LNCaP clone FGC (cell line): ENCODE data around the gene RBM42.
"Not testable (repeated sequence)": the region's sequence is repeated elsewhere in the genome, so short reads cannot be mapped to it uniquely, and the experiment has no call there.

Experiments
- DNase-seq: peaks from one replicate; pipeline ENCODE4 v3.0.0-alpha.2; 2011; ENCODE audit warnings: low read depth
- H3K4me3 ChIP-seq: 2 replicates; pipeline ENCODE4 v1.5.1; 2011; ENCODE audit warnings: mild to moderate bottlenecking, low read depth, low read length, control low read depth
- CTCF ChIP-seq: IDR thresholded peaks from 2 replicates; pipeline ENCODE4 v1.5.1; 2012; ENCODE audit warnings: mild to moderate bottlenecking; ENCODE audit not compliant: control insufficient read depth, insufficient read depth; ENCODE audit errors: extremely low read depth

The RBM42 gene

GRCh38 chr19:35595928-35596327 is 32.9 kb upstream of the RBM42 start:
- H3K4me3 ChIP-seq: no peak overlapping the region
- TF ChIP-seq CTCF: no peak
- DNase-seq: no peak

GRCh38 chr19:35596366-35596999 is 32.4 kb upstream of the RBM42 start:
- DNase-seq: no peak
- TF ChIP-seq CTCF: no peak

GRCh38 chr19:35601971-35602370 is 26.9 kb upstream of the RBM42 start:
- no peak for DNase-seq
- no peak overlapping the region for H3K4me3 ChIP-seq
- no peak for TF ChIP-seq CTCF

More at GRCh38 chr19:35596366-35596999, 32.4 kb upstream of the RBM42 start:
- H3K4me3 ChIP-seq: no peak overlapping the region

DNA sequence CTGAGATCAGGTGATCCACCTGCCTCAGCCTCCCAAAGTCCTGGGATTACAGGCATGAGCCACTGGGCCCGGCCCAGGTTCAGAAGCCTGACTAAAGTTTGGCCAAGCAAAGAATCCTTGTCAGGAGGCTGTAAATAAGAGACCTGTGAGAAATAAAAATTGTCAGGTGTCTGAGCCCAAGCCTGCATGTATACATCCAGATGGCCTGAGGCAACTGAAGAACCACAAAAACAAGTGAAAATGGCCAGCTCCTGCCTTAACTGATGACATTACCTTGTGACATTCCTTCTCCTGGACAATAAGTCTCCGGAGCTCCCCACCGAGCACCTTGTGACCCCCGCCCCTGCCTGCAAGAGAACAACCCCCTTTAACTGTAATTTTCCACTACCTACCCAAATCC is 24.4 kb upstream of the RBM42 start:
- not testable (repeated sequence) for DNase-seq, H3K4me3 ChIP-seq

- H3K4me3 ChIP-seq, DNase-seq: not testable (repeated sequence)
These were observed 21.7 kb upstream of the RBM42 start for GRCh38 chr19:35607170-35607569.

- no peak for DNase-seq
- no peak overlapping the region for H3K4me3 ChIP-seq
- no peak for TF ChIP-seq CTCF
These were observed 21.2 kb upstream of the RBM42 start for GRCh38 chr19:35607661-35608060.

DNA sequence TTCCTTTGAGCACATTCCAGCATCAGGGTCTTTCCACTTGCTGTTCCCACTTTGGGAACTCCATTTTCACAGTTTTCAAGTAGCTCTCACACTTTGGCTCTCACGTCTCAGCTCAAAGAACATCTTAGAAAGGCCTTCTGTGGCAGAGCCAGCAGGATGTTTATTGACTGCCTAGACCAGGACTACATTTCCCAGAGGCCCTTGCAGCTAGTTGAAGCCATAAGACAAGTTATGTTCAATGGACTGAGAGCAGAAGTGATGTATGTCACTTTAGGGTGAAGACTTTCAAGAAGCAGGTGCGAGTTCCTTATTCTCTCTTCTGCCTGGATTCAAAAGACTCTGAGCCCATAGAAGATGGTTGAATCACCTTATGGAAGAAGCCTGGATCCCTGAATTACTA is 20.6 kb upstream of the RBM42 start:
- no peak overlapping the region for H3K4me3 ChIP-seq
- DNase-seq: no peak
- no peak for TF ChIP-seq CTCF

DNA sequence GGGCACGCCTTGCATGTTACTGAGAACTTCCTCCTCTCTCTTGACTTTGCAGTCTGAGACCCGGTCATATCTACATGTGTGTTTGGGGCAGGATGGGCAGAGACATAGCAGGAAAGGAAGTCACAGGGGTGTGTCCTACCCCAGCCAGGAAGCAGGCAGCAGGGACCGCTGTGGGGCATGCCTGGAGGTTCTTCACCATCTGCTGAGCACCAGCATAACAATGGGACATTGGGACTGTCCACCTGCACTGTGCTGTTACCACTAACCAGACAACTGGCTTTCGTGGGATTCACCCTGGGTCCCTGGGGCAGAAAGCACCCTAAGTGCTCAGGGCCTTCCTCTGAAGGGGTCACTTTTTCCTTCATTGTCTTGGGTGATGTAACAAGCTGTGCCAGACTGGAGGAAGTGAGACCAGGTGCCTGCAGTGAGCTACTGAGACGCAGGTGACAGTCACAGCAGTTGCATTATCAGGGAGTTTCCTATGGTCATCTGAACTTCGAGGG is 18.9 kb upstream of the RBM42 start:
- no peak overlapping the region for H3K4me3 ChIP-seq
- no peak for DNase-seq
- no peak for TF ChIP-seq CTCF
